ENCODE results near the gene ADGRG6.

The ADGRG6 gene

DNA sequence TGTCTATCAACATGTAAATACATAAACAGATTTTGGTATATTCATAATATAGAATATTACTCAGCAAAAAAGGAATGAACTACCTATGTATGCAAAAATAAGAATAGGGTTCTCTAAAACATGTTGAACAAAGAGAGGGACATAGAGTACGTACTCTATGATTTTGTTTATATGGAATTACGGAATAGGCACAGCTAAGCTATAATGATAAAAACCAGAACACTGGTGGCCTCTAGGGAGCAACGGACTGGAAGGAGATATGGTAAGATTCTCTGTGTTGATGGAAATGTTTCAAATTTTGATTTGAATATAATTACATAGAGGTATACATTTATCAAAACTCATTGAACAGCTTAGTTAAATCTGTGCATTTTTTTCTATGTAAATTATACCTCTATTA lies 19.6 kb downstream of the ADGRG6 start:
- no peak for DNase-seq (ENCODE audit: low read depth in 2 of 2)

DNA sequence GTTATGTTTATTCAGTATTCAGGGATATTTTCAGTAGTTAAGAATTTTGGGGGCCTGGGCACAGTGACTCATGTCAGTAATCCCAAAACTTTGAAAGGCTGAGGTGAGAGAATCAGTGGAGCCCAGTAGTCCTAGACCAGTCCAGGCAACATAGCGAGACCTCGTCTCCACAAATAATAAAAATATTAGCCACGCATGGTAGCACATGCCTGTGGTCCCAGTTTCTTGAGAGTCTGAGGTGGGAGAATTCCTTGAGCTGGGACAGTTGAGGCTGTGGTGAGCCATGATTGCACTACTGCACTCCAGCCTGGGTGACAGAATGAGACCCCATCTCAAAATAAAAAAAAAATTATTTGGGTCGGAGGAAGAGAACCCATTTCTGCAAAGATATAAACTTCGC lies 20.3 kb downstream of the ADGRG6 start:
- DNase-seq (ENCODE audit: low read depth in 2 of 2): no peak

DNA sequence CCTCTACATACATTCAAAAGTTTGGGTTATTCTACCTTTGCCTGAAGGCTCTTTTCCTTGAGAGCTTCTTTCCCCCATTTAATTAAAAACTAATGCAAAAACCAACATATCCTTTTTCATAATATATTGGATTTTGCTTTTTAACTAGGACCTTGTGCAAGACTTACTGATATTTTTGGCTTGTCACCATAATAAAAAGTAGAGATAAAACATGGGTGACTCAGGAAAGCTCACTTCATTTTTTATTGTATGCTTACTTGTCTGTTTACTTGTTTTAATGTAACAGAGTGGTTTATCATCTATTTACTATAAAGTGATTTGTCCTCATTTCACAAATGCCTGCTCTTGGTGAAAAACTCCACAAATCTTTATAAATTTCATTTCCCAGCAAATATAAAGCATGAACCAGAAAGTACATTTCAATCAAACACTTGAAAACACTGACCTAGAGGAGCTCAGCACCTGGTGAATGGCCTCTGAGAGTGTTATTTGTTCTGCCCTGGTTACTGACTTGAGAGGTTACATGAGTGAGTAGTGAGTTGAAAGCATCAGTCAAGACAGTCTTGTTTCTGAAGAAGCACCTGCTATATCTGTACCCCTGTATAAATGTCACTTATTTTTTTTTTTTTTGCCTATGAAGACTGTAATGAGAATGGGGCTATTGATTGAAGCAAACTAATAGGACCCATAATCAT lies 20.8 kb downstream of the ADGRG6 start:
- DNase-seq (ENCODE audit: low read depth in 2 of 2): no peak

DNA sequence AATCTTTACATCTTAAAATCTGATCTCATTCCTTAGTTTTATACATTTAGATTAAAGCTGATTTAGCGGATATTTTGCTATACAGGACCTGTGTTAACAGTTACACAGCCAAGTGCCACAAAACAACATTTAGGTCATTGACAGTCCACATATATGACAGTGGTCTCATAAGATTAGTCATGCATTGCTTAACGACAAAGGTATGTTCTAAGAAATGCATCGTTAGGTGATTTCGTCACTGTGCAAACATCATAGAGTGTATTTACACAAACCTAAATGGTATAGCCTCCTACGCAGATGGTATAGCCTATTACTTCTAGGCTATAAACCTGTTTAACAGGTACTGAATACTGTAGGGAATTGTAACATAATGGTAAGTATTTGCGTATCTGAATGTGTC lies 21.6 kb downstream of the ADGRG6 start:
- DNase-seq (ENCODE audit: low read depth in 2 of 2): no peak

DNA sequence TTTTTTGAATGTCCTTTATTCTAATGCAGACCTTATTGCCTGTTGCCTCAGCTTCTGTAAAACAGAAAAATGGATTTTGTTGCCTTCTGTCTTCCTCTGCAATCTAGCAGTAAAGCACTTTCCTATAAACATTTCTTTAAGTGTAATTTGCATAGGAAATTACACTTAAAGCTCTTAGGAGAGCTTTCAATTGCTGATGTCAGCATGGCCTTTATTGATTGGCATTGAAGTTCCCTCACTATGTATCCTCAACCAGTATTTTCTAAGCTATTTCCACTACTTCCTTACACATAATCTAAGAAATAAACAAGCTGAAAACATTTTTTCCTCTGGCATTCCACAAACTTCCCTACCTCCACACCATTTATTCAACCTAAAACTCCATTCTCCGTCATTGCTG lies 22.3 kb downstream of the ADGRG6 start:
- no peak for DNase-seq (ENCODE audit: low read depth in 2 of 2)

DNA sequence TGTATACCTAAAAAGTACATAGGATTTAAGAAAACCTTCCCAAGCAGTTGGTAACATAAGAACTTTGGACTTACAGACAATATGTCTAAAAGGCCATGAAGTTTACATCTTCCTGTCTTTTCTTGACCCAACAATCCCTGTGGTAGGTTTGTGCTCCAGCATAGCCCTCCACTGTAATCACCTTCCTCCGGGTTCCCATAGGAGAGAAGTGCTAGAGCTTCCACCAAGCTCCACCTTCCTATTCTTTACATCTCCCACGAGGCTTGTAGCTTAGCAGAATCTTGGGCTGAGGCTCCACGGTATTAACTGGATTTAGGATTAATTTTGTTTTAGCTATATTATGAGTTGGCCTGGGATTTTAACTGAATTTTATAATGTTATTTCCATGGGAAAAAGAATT lies 23.3 kb downstream of the ADGRG6 start:
- DNase-seq (ENCODE audit: low read depth in 2 of 2): no peak

DNA sequence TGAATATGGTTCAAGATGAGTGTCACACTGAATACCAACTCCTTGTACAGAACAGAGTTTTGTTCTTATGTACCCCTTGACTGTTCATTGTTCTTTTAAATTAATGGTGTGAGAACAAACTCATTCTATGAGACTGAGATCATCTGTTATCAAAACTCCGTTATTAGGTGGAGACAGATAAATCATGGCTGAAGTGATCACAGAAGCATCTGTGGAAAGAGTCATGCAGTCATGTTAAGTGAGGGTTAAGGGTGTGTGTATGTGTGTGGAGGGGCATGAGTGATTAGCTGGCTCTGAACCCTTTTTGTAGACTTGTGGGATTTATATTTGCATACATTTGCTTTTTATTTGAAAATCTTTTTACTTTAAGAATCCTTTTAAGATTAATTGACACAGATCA lies 24.7 kb downstream of the ADGRG6 start:
- DNase-seq (ENCODE audit: low read depth in 2 of 2): no peak

DNA sequence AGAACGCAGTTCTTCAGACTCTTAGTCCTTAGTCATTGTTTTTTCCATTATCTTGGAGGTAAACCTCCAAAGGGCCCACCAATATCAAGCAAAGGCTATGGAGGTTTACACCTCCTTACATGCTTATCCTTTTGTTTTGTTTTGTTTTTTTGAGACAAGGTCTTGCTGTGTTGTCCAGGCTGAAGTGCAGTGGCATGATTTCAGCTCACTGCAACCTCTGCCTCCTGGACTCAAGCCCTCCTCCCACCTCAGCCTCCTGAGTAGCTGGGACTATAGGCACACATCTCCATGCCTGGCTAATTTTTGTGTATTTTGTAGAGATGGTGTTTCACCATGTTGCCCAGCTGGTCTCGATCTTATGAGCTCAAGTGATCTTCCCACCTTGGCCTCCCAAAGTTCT lies 26.3 kb downstream of the ADGRG6 start:
- no peak for DNase-seq (ENCODE audit: low read depth in 2 of 2)

DNA sequence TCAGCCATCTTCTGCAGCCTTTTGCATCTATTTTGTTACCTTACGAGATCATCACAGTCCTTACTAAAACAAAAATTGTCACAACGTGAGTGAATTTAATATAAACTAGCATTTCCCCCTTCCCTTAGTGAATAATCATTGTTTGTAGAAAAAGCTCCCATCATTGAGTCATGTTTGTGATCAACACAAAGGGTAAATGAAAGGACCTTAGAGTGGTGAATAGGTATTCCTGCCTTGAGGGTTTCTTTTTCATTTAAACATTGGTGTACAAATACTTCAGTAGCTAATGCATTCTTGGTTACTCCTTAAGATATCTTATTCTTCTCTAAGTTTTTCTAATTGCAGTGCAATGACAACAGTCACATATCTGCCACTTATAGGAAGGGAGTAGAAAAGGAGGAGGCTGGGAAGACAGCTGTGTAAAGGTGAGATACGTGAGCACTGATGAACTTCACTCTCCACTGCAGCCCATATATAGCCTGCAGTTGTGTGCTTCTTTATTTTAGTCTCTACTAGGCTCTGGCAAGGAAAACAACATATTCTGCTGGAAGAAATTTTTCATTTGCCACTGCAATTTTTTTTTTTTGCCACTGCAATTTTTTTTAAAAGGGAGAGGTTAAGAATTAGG lies 27.8 kb downstream of the ADGRG6 start:
- no peak for DNase-seq (ENCODE audit: low read depth in 2 of 2)

DNA sequence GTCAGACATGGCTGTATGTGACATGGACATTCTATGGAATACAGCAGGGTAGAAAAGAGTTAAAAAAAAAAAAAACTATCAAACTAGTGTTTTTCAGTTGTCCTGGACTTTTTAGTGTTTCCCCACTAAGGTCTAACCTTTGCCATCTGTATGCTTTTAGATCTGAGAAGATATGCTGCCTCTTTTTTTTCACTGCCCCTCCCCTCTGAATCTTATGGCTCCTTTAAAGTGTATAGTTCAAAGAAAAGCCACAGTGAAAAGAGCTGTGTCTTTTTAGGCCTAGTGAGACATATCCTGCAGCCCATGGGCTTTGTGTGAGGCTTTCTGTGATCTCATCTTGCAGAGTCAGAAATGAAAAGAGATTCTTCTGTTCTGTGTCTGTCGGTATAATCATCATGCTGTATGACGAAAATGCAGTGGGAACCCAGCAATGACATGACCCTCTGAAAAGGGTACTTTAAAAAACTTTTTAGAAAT lies 29.3 kb downstream of the ADGRG6 start:
- DNase-seq (ENCODE audit: low read depth in 2 of 2): no peak

DNA sequence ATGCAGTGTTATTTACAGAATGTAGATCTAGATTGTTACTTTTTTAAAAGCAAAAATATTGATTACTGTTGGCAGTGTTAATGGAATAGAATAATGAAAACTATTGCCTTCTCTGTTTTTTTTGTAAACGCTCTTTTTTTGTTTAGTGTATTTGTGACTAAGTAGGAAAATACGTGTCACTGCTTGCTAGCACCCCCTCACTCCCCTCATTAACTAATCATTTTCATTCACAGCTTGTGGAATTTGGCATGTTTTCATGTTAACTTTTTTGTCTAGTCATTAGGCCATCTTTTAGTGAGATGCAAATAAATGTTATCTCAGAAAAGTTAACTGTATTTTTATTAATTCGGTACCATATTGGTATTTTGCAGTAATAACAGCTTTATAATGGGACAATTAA lies 29.8 kb downstream of the ADGRG6 start:
- no peak for DNase-seq (ENCODE audit: low read depth in 2 of 2)

DNA sequence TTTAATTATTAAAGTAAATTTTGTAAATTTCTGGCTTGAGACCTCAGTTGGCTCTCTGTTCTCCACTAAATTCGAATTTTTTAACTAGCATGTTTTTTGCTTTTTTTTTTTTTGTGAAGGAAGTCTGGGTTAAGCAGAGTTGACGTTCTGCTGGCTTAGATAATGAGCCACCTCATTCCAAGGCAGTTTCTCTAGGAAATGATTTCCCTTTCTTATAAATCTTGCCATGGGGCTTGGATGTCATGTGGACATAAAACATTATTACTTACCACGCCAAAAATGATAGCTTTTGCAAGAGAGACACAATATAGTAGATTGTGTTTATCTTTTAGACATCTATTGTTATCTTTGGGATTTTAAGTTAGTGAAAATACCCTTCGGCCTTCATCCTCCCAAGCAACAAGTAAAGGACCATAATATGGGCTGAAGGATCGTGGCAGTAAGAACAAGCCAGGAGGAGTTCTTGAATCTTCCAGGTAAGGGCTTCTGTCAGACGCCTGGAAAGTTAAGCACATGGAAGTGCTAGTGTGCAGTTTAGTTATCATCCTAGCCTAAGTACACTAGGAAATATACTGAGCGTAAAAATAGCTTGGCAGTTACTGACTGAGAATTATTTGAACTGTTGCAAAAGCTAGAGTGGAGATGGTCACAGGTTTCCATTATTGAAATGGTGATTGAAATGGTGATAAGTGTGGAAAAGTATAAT lies 30.7 kb downstream of the ADGRG6 start:
- no peak for DNase-seq (ENCODE audit: low read depth in 2 of 2)

DNA sequence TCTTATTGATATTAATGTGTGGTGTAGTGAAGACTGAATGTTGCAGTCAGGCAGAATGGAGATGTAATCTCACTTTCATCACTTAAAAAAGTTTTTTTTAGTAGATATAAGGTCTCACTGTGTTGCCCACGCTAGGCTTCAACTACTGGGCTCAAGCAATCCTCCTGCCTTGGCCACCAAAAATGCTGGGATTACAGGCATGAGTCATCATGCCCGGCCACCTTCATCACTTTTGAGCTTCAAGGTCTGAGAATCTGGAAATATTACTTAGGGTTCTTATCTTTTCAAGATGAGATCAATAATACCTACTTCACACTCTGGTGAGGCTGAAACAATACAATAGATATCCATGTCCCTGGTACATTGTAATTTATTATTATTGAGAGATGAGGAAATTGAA lies 31.6 kb downstream of the ADGRG6 start:
- no peak for DNase-seq (ENCODE audit: low read depth in 2 of 2)

DNA sequence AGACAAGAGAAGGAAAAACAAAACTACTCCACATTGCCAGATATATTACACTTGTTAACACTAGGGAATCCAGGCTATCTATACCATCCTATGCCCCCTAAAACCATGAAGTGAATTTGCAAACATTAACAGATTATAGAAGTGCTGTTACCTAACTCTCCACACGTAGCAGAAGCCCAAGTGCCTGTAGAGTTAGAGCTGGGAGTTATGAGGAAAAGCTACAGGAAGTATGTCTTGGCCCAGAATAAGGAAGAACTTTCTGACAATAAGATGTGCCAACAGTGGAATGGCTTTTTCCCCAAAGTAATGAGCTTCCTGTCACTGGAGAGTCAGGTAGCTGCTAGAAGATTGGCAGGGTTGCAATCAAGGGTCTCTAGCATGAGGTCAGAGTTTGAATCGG lies 32.5 kb downstream of the ADGRG6 start:
- DNase-seq (ENCODE audit: low read depth in 2 of 2): no peak

DNA sequence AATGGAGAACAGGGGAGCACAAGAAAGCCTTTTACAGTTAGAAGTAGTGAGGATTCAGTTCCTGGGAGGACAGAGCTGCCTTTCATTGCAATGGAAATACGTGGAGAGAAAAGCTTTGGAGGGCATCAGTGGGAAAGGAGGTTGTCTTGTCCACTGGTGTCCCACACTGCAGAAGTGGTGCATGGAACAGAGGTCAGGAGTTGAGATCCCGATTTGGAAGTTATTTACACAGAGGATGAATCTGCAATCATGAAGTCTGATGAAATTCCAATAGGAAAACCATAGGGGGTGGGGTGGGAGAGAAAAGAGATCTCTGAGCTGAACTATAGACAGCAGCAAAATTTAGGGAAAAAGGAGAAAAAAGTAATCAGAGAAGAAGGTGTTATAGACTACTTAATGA lies 33.6 kb downstream of the ADGRG6 start:
- DNase-seq (ENCODE audit: low read depth in 2 of 2): no peak

DNA sequence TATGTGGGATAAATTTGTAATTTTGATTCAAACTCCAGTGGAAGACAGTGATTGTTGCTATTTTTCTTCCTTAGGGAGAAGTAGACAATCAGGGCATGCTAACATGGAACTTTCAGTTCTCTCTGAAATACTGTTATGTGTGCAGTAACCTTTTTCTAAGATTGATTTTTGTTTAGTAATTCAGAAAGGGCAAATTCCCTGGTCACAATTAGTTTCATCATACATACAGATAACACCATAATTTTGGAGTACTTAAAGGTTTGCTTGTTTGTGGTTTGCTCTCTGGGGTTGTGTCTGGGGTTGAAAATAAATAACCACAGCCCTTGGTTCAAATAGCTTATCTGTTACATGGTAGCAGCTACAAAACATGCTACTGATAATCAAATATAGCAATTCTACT lies 34.4 kb downstream of the ADGRG6 start:
- DNase-seq (ENCODE audit: low read depth in 2 of 2): no peak

DNA sequence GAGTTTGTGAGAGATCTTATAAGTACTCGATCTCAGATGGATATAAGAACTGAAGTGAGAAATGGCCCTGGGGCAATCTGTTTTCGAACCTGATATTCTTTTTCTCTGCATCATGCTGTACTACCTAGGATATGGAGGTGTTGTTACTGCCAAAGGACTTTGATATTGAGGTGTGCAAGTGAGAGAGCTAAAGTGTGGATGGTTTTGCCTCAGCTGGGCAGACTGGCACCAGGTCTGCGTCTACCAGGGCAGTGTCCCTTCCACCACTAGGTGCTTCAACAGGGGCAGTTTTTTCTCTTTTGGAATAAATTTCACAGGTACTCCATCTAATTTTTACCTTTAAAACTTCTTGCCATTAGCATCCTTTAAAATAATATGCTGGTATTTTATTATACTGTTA lies 35.0 kb downstream of the ADGRG6 start:
- DNase-seq (ENCODE audit: low read depth in 2 of 2): no peak

DNA sequence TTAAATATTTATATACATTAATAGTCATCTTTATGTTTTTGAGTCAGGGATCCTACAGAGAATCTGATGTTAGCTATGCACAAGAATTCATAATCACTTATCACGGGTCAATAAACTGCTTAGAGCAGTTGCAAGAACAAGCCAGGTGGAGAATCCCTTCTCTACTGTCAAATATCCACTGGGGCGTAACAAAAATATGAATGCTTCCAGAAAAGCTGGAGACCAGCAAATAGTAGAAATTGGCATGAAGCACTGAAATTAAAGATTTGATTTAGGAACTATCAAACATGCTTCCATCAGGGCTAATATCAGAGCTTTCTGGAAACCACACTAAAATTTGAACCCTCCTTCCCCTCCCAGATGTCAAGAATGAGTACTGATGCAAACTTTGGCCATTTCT lies 37.3 kb downstream of the ADGRG6 start:
- no peak for DNase-seq (ENCODE audit: low read depth in 2 of 2)

DNA sequence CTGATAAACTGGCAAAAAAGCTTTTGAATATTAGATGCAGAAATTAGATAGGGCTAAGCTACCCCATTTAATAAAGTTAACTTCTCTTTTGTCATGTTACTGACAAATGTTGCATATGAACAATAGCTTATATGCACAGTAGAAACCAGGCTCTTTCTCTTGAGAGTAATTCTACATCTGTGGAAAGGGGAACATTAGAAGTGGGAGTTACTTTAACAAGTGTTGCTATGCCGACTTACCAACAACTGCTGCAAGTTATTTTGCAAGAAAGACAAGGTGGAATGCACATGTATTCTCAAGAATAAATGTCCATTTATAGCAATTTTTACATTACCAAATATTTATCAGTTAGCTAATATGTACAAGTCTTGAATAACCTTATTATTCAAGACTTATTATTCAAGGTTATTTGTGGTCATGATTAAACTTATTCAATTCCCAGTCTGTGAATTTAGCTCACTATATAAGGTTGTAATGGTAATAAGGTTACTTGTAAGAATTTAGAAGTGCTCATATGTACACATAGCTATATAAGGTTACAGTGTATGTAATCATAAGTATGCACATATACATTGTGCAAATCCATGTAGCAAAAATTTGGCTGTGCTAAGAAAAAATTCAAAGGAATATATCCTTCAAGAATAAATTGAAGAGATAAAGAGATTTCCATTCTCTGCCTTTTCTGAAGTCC lies 38.3 kb downstream of the ADGRG6 start:
- no peak for DNase-seq (ENCODE audit: low read depth in 2 of 2)

DNA sequence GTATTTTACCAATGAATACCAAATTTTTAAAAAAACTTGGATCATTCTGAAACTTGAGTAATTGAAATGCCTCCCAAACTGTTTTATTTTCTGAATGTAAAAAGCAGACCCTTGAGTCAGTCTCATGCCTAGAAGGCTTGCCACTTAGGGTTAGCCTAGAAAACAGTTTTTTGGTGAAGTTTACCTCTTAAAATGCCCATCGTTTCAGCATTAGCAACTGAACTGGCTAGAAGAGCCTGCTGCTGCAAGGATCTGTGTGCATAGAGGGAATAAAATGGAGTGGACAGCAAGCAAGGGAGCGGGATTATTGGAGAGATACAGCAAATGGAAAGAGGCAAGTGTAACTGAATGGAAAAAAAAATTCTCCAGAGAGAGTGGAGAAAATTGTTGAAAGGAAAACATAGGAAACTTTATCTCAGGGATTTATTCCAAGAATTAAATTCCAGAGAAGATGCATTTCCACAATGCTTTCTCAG lies 40.1 kb downstream of the ADGRG6 start:
- no peak for DNase-seq (ENCODE audit: low read depth in 2 of 2)

DNA sequence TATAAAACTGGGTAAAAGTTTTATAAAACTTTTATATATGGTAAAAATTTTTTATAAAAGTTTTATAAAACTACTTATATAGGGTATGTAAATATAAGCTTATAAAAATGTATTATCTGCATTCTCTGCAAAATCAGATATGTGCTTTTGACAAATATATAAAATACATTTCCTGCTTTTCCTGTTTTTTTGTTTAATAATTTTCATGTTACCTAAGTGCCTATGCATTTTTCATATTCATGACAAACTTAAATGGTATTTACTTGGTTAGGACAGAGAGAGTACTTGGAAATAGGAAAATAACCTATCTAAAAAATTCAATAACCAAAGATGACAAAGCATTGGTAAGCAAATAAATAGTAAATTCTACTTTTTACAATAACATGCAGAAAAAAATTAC lies 41.2 kb downstream of the ADGRG6 start:
- no peak for DNase-seq (ENCODE audit: low read depth in 2 of 2)

DNA sequence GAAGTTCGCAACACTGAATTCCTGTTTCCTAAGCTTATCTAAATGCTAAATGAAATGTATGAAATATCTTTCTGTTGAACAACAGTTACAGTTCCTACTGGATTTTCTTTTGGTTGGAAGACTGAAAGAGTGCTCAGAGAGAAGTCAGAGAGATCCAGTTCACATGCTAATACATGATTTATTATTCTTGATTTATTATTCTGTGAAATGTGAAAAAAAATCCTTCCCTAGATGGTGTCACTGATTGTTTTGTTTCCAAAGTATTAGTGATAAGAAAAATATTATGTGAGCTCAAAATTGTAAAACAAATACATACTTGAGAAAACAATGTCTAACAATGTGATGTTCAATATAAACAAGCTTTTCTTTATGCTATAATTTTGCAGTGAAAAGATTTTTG lies 42.1 kb downstream of the ADGRG6 start:
- no peak for DNase-seq (ENCODE audit: low read depth in 2 of 2)
